Kidney (tissue), 14 donors: ENCODE measurements around the gene PABPC1L. TPM values are rescaled to one million over a fixed set of nuclear protein-coding genes. Genes with fewer than 3 reads are reported as not detected.

Experiments
- DNase-seq, 5 donors: peaks; one replicate each; pipeline ENCODE4 v3.0.0-alpha.2; 2013 to 2020
- FAIRE-seq: peaks from 2 replicates; lab custom pipeline; 2012; peaks lifted over from hg19 to GRCh38; lab: Jason Lieb, UNC
- H3K27ac ChIP-seq, 2 donors: one replicate each; pipeline ENCODE4 v1.7.0; 2013; ENCODE audit warnings: low read depth in 2 of 2, low read length in 2 of 2, inconsistent platforms in 1 of 2
- H3K27me3 ChIP-seq: one replicate; pipeline ENCODE4 v1.7.1; 2013; ENCODE audit warnings: low read length, inconsistent platforms; ENCODE audit not compliant: control insufficient read depth, insufficient read depth
- H3K36me3 ChIP-seq, 3 donors: one replicate each; pipeline versions ENCODE4 v1.7.0 to v1.7.1; 2013; ENCODE audit warnings: low read length in 3 of 3, control low read depth in 1 of 3, inconsistent platforms in 1 of 3; ENCODE audit not compliant: insufficient read depth in 3 of 3, control insufficient read depth in 2 of 3
- H3K4me1 ChIP-seq, 3 donors: one replicate each; pipeline versions ENCODE4 v1.7.0 to v1.7.1; 2013; ENCODE audit warnings: low read length in 3 of 3, inconsistent platforms in 1 of 3, low read depth in 1 of 3; ENCODE audit not compliant: control insufficient read depth in 2 of 3, insufficient read depth in 2 of 3
- H3K4me3 ChIP-seq, 3 donors: one replicate each; pipeline versions ENCODE4 v1.7.0 to v1.8.1; 2013; ENCODE audit warnings: low read length in 3 of 3, control low read depth in 1 of 3, inconsistent platforms in 1 of 3
- H3K9ac ChIP-seq, 3 donors: one replicate each; pipeline versions ENCODE4 v1.7.0 to v1.7.1; 2013; ENCODE audit warnings: low read length in 3 of 3, control low read depth in 1 of 3, inconsistent platforms in 1 of 3
- H3K9me3 ChIP-seq, 3 donors: one replicate each; pipeline versions ENCODE4 v1.7.0 to v1.7.1; 2013; ENCODE audit warnings: low read length in 3 of 3, control low read depth in 1 of 3, inconsistent platforms in 1 of 3; ENCODE audit not compliant: control insufficient read depth in 2 of 3, insufficient read depth in 1 of 3
- intact Hi-C: fragments of 100-400 bp; cut with DNase I; formaldehyde crosslinking; loops from one replicate; pipeline ENCODE4 v1.11.1; 2022
- polyA plus RNA-seq: library from polyadenylated mRNA; stranded (reverse); fragments of 350-450 nt; fragmentation: Illumina TruSeq; extraction: RNeasy Lipid Tissue Mini Kit (QIAGEN cat#74804); gene quantifications from one replicate; pipeline ENCODE4 v1.2.3, GENCODE V29; 2014; ENCODE audit warnings: low read depth, low replicate concordance; ENCODE audit not compliant: insufficient read depth
- total RNA-seq: library from RNA; stranded (reverse); fragmentation: NEBNext Ultra II Directional; extraction: Animal tissue kit (Norgen Biotek cat#: 25700); gene quantifications from one replicate; pipeline ENCODE4 v1.2.1, GENCODE V29; 2021
- TF ChIP-seq, protein P1 (sequence below): IDR thresholded peaks from 3 replicates; pipeline ENCODE4 v1.5.1; 2012; ENCODE audit warnings: mild to moderate bottlenecking, moderate library complexity, borderline replicate concordance; ENCODE audit not compliant: insufficient read depth; ENCODE audit errors: extremely low read depth
- donor health status: control.
- donor health status: control.
- donor health status: control.
- donor health status: control.
- donor health status: control.
- donor health status: DM: yes; HTN: yes; CAD: no.
- donor health status: Normal renal cell carcinoma (clear cell type).

PABPC1L gene
- total and polyA plus RNA-seq, 2 donors from 2014 or later = 24.4 to 48.6 TPM

GRCh38 chr20:44910690-44911262 lies 916 bp downstream of the PABPC1L start:
- Histone ChIP-seq H3K4me1 (peaks cover 0 to 8% (median 0%) of the 10 kb centered on the region in 3 donors), H3K4me3 (peak overlapping the region in 2 of 3 donors; percentile 22 to 76), H3K36me3 (peaks cover 12 to 17% (median 13%) of the 10 kb centered on the region in 3 donors), H3K27ac (no peak overlapping the region), H3K9ac (no peak overlapping the region), H3K9me3 (no peaks in the 10 kb centered on the region), H3K27me3 (no peaks in the 10 kb centered on the region)
- intact Hi-C loops = no loop called here
- no peak for FAIRE-seq
- TF ChIP-seq, protein P1, sequence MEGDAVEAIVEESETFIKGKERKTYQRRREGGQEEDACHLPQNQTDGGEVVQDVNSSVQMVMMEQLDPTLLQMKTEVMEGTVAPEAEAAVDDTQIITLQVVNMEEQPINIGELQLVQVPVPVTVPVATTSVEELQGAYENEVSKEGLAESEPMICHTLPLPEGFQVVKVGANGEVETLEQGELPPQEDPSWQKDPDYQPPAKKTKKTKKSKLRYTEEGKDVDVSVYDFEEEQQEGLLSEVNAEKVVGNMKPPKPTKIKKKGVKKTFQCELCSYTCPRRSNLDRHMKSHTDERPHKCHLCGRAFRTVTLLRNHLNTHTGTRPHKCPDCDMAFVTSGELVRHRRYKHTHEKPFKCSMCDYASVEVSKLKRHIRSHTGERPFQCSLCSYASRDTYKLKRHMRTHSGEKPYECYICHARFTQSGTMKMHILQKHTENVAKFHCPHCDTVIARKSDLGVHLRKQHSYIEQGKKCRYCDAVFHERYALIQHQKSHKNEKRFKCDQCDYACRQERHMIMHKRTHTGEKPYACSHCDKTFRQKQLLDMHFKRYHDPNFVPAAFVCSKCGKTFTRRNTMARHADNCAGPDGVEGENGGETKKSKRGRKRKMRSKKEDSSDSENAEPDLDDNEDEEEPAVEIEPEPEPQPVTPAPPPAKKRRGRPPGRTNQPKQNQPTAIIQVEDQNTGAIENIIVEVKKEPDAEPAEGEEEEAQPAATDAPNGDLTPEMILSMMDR = no peak
- peak in 2 of 5 donors; percentile 15 to 17 for DNase-seq

DNA sequence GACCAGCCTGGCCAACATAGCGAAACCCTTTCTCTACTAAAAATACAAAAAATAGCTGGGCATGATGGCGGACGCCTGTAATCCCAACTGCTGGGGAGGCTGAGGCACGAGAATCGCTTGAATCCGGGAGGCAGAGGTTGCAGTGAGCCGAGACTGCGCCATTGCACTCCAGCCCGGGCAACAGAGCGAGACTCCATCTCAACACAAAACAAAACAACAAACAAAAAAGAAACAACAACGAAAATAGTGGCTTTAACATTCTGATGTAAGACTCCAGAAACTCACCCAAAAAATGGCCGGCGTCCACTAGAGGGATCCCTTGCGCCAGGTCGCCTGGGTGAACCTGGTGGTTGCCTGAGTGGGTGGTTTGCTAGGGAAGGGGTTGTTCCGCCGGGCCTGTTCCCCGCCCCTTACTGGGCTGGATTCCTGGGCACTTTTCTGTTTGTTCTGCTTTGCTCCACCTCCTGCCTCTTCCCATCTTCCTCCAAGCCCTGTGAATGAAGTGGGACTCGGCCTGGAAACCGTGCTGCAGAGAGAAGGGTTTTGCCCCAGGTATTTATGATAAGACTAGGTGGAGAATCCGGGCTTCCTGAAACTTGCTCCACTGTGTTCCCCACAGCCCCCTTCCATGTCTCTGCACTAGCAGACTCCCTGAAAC lies 1.5 kb downstream of the PABPC1L start:
- Histone ChIP-seq H3K4me3 (peak overlapping the region in 1 of 3 donors; percentile 0), H3K27ac (no peak overlapping the region), H3K27me3 (no peaks in the 10 kb centered on the region), H3K9ac (no peak overlapping the region), H3K36me3 (peaks cover 7 to 12% (median 9%) of the 10 kb centered on the region in 3 donors), H3K4me1 (peaks cover 0 to 8% (median 0%) of the 10 kb centered on the region in 3 donors), H3K9me3 (no peaks in the 10 kb centered on the region)
- TF ChIP-seq, protein P1 = peak; percentile 52
- intact Hi-C loops = no loop called here
- DNase-seq (peak; percentile 70 to 83 (median 76)), FAIRE-seq (no peak)

DNA sequence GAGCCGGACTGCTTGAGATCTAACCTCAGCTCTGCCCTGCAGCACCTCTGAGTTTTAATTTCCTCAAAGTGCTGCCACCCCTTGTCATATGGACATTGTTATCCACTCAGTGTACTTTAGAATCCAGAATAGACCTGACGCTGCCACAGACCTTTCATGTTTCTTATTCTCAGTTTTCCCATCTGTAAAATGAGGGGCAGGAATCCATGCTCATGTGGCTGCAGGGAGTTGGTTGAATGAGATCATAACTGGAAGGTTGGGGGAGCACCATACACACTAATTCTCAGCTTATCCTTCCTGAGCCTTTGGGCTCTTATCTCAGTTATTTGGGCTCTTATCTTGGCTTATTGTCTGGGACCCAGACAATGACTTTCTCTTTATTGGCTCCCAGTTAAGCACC lies 2.3 kb downstream of the PABPC1L start:
- Histone ChIP-seq H3K36me3 (peaks cover 2 to 11% (median 3%) of the 10 kb centered on the region in 3 donors), H3K9me3 (no peaks in the 10 kb centered on the region), H3K4me1 (peaks cover 0 to 8% (median 0%) of the 10 kb centered on the region in 3 donors), H3K4me3 (no peak overlapping the region), H3K27ac (no peak overlapping the region), H3K27me3 (no peaks in the 10 kb centered on the region), H3K9ac (no peak overlapping the region)
- DNase-seq (no peak), FAIRE-seq (no peak)
- TF ChIP-seq, protein P1 = no peak
- intact Hi-C loops = no loop called here
